SHP77 treated with DMSO at 0.1 percent for 48 hours (cell line): ENCODE results near the gene OTX1.

Experiments used
- DNase-seq: peaks from one replicate; lab custom pipeline; 2025; lab: John Stamatoyannopoulos, UW

Gene OTX1

GRCh38 chr2:63047321-63048279, 3.0 kb upstream of the OTX1 start:
- no peak for DNase-seq

- DNase-seq = no peak
Observed at GRCh38 chr2:63048367-63049171, 2.1 kb upstream of the OTX1 start.

- no peak for DNase-seq
Observed at GRCh38 chr2:63049211-63049969, 1.2 kb upstream of the OTX1 start.

GRCh38 chr2:63049970-63050333, 678 bp upstream of the OTX1 start:
- peak; percentile 39 for DNase-seq

GRCh38 chr2:63051042-63051794, 588 bp downstream of the OTX1 start:
- no peak for DNase-seq

- DNase-seq = no peak
Observed at GRCh38 chr2:63051795-63052333, 1.2 kb downstream of the OTX1 start.

GRCh38 chr2:63052411-63053080, 1.9 kb downstream of the OTX1 start:
- DNase-seq = no peak

GRCh38 chr2:63053081-63053888, 2.7 kb downstream of the OTX1 start:
- no peak for DNase-seq

GRCh38 chr2:63053889-63054602, 3.4 kb downstream of the OTX1 start:
- no peak for DNase-seq

- no peak for DNase-seq
Observed at GRCh38 chr2:63054841-63055225, 4.2 kb downstream of the OTX1 start.

GRCh38 chr2:63055226-63056106, 4.8 kb downstream of the OTX1 start:
- no peak for DNase-seq

GRCh38 chr2:63056107-63057050, 5.7 kb downstream of the OTX1 start:
- DNase-seq = no peak

GRCh38 chr2:63057249-63058143, 6.9 kb downstream of the OTX1 start:
- DNase-seq = no peak

- DNase-seq = no peak
Observed at GRCh38 chr2:63058144-63058920, 7.7 kb downstream of the OTX1 start.
